Left lung (tissue), 10 donors: ENCODE measurements around the gene BPIFB2. TPM values are rescaled to one million over a fixed set of nuclear protein-coding genes. Genes with fewer than 3 reads are reported as not detected.

Source experiments
- ATAC-seq: fragments of 200-7000 bp; cut with Tn5 transposase; one replicate; pipeline ENCODE4 v1.9.1; 2020; ENCODE audit warnings: moderate library complexity
- DNase-seq, 4 donors: peaks; one replicate each; pipeline ENCODE4 v3.0.0-alpha.2; 2013 to 2020
- H3K27ac ChIP-seq, 2 donors: fragments of 200-600 bp; sonication (generic) in 1 of 2; one replicate each; pipeline versions ENCODE4 v1.5.0 to v1.8.0; 2020 to 2021
- H3K27me3 ChIP-seq, 2 donors: fragments of 200-600 bp; sonication (generic) in 1 of 2; one replicate each; pipeline versions ENCODE4 v1.5.0 to v1.8.0; 2020 to 2021
- H3K36me3 ChIP-seq, 2 donors: fragments of 200-600 bp; sonication (generic) in 1 of 2; one replicate each; pipeline versions ENCODE4 v1.5.0 to v1.8.0; 2020 to 2021
- H3K4me1 ChIP-seq, 2 donors: fragments of 200-600 bp; one replicate each; pipeline ENCODE4 v1.8.0; 2021
- H3K4me3 ChIP-seq, 2 donors: fragments of 200-600 bp; sonication (generic) in 1 of 2; one replicate each; pipeline versions ENCODE4 v1.5.0 to v1.8.0; 2020 to 2021; ENCODE audit warnings: mild to moderate bottlenecking in 1 of 2
- H3K9me3 ChIP-seq, 2 donors: fragments of 200-600 bp; sonication (generic) in 1 of 2; one replicate each; pipeline versions ENCODE4 v1.5.0 to v1.8.0; 2020 to 2021
- CTCF ChIP-seq, 2 donors: fragments of 200-600 bp; sonication (generic) in 1 of 2; IDR thresholded peaks; one replicate each; pipeline versions ENCODE4 v1.5.0 to v1.8.0; 2021; ENCODE audit warnings: antibody characterized with exemption in 2 of 2
- intact Hi-C, 2 donors: fragments of 100-400 bp; cut with DNase I; formaldehyde crosslinking; loops; one replicate each; pipeline versions ENCODE4 v1.11.2 to v1.14.2; 2022
- polyA plus RNA-seq, 6 donors: library from polyadenylated mRNA; unstranded; fragments of 120-200 nt; gene quantifications; one replicate each; pipeline ENCODE4 v1.2.1, GENCODE V29; 2013; ENCODE audit not compliant: insufficient read length in 6 of 6
- total RNA-seq, 2 donors: library from RNA; stranded (reverse); fragmentation: NEBNext Ultra II Directional; extraction: Animal tissue kit (Norgen Biotek cat#: 25700); gene quantifications; one replicate each; pipeline ENCODE4 v1.2.1, GENCODE V29; 2021
- donor health status: DM: no; HTN: yes; CAD: no.
- donor health status: DM: no; HTN: no; CAD: no.

Gene BPIFB2
- total and polyA plus RNA-seq, 8 donors, result 0.65 TPM; not detected in 7

GRCh38 chr20:33022289-33022688 lies 14.8 kb downstream of the BPIFB2 start:
- no peak overlapping the region for H3K4me3 ChIP-seq
- DNase-seq (no peak), ATAC-seq (no peak)
- H3K27ac ChIP-seq, result no peak overlapping the region
- H3K27me3 ChIP-seq, result no peaks in the 10 kb centered on the region
- no peak for TF ChIP-seq CTCF (IDR thresholded peaks at IDR 0.05)
- intact Hi-C loops, result no loop called here
- H3K4me1 ChIP-seq, result no peaks in the 10 kb centered on the region
- H3K9me3 ChIP-seq, result no peaks in the 10 kb centered on the region
- H3K36me3 ChIP-seq, result no peaks in the 10 kb centered on the region

GRCh38 chr20:33022694-33023438 lies 15.4 kb downstream of the BPIFB2 start:
- Histone ChIP-seq H3K36me3 (no peaks in the 10 kb centered on the region), H3K27ac (no peak overlapping the region), H3K4me3 (no peak overlapping the region), H3K4me1 (no peaks in the 10 kb centered on the region), H3K9me3 (no peaks in the 10 kb centered on the region), H3K27me3 (peaks cover 0 to 2% of the 10 kb centered on the region in 2 donors)
- no peak for TF ChIP-seq CTCF (IDR thresholded peaks at IDR 0.05)
- no peak for DNase-seq
- intact Hi-C loops, result no loop called here
- ATAC-seq, result no peak

- ATAC-seq (no peak), DNase-seq (no peak)
- Histone ChIP-seq H3K27me3 (peaks cover 0 to 7% of the 10 kb centered on the region in 2 donors), H3K36me3 (no peaks in the 10 kb centered on the region), H3K4me3 (no peak overlapping the region), H3K9me3 (no peaks in the 10 kb centered on the region), H3K4me1 (no peaks in the 10 kb centered on the region), H3K27ac (no peak overlapping the region)
- intact Hi-C loops, result no loop called here
- no peak for TF ChIP-seq CTCF (IDR thresholded peaks at IDR 0.05)
Observed at GRCh38 chr20:33023439-33024242, 16.1 kb downstream of the BPIFB2 start.

- TF ChIP-seq CTCF (IDR thresholded peaks at IDR 0.05), result no peak
- no peaks in the 10 kb centered on the region for H3K36me3 ChIP-seq
- no peaks in the 10 kb centered on the region for H3K4me1 ChIP-seq
- peaks cover 0 to 7% of the 10 kb centered on the region in 2 donors for H3K27me3 ChIP-seq
- H3K4me3 ChIP-seq, result no peak overlapping the region
- intact Hi-C loops, result no loop called here
- H3K9me3 ChIP-seq, result no peaks in the 10 kb centered on the region
- no peak for DNase-seq
- no peak for ATAC-seq
- H3K27ac ChIP-seq, result no peak overlapping the region
Observed at GRCh38 chr20:33024243-33024560, 16.7 kb downstream of the BPIFB2 start.

GRCh38 chr20:33024609-33025317 lies 17.3 kb downstream of the BPIFB2 start:
- intact Hi-C loops, result no loop called here
- Histone ChIP-seq H3K4me3 (no peak overlapping the region), H3K27me3 (peaks cover 0 to 7% of the 10 kb centered on the region in 2 donors), H3K9me3 (no peaks in the 10 kb centered on the region), H3K4me1 (no peaks in the 10 kb centered on the region), H3K36me3 (no peaks in the 10 kb centered on the region), H3K27ac (no peak overlapping the region)
- DNase-seq, result no peak
- ATAC-seq, result no peak
- no peak for TF ChIP-seq CTCF (IDR thresholded peaks at IDR 0.05)
